ENCODE measurements around the gene PAX7. TPM values are rescaled to one million over a fixed set of nuclear protein-coding genes. Genes with fewer than 3 reads are reported as not detected.

The PAX7 gene
- total and polyA plus RNA-seq, 7 donors: 1.7 to 11.7 (median 3.3) TPM

DNA sequence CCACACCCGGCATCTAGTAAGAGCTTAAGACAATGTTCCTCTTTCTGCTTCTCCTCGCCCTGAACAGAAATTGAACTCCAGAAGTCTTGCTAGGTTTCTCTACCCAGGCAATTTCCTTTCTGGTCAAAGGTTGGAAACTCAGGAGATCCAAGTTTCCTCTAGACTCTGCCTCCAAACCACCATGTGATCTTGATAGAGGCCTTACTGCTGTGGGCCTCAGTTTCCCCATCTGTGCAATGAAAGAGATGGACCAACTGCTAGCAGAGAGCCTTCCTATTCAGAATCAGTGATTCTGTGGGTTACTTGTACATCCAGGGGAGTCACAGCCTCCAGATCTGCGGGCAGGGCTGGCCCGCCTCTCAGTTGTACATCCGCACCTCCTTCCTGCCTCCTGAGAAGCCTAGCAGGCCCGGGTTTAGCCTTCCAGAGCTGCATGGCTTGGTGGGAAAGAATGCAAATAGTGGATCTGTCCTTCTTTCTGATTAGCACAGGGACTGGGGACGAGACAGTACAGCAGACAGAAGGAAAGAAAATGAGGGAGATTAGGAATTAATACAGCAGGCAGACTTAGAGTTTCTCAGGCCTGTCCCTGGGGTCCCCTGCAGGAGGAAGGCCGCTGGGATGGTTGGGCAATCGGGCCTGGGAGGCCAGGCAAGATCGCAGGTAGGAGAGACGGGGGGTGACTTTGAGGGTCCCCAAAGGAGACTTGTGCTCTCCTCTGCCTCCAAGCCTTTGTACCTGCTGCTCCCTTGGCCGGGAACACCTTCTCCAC is 83.9 kb downstream of the PAX7 start:
- peaks cover 0 to 17% (median 7%) of the 10 kb centered on the region in 3 donors for H3K27me3 ChIP-seq (ENCODE audit: insufficient read depth in 3 of 3, low read length in 2 of 3)
- TF ChIP-seq, protein P1, sequence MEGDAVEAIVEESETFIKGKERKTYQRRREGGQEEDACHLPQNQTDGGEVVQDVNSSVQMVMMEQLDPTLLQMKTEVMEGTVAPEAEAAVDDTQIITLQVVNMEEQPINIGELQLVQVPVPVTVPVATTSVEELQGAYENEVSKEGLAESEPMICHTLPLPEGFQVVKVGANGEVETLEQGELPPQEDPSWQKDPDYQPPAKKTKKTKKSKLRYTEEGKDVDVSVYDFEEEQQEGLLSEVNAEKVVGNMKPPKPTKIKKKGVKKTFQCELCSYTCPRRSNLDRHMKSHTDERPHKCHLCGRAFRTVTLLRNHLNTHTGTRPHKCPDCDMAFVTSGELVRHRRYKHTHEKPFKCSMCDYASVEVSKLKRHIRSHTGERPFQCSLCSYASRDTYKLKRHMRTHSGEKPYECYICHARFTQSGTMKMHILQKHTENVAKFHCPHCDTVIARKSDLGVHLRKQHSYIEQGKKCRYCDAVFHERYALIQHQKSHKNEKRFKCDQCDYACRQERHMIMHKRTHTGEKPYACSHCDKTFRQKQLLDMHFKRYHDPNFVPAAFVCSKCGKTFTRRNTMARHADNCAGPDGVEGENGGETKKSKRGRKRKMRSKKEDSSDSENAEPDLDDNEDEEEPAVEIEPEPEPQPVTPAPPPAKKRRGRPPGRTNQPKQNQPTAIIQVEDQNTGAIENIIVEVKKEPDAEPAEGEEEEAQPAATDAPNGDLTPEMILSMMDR (IDR thresholded peaks at IDR 0.05): no peak
- H3K9me3 ChIP-seq: no peaks in the 10 kb centered on the region
- no peak overlapping the region for H3K4me3 ChIP-seq
- ATAC-seq: no peak
- WGBS, 3 donors: 81 to 82% (median 81%) methylated on average over 12 of the region's 12 CpGs
- intact Hi-C loops (cut with DNase I): no loop called here
- H3K36me3 ChIP-seq (ENCODE audit: insufficient read depth in 1 of 2, low read depth in 1 of 2): no peaks in the 10 kb centered on the region
- no peak overlapping the region for H3K27ac ChIP-seq
- H3K4me1 ChIP-seq: no peaks in the 10 kb centered on the region
- DNase-seq: no peak

- H3K36me3 ChIP-seq (ENCODE audit: insufficient read depth in 1 of 2, low read depth in 1 of 2): no peaks in the 10 kb centered on the region
- intact Hi-C loops (cut with DNase I): no loop called here
- H3K27ac ChIP-seq: no peak overlapping the region
- H3K4me1 ChIP-seq: no peaks in the 10 kb centered on the region
- peaks cover 0 to 33% (median 7%) of the 10 kb centered on the region in 3 donors for H3K27me3 ChIP-seq (ENCODE audit: insufficient read depth in 3 of 3, low read length in 2 of 3)
- H3K9me3 ChIP-seq: no peaks in the 10 kb centered on the region
- TF ChIP-seq, protein P1 (IDR thresholded peaks at IDR 0.05): no peak
- no peak for ATAC-seq
- no peak overlapping the region for H3K4me3 ChIP-seq
- 59 to 64% (median 60%) methylated on average over 14 to 15 of the region's 15 CpGs for WGBS, 3 donors
- DNase-seq: no peak
Measured at GRCh38 chr1:18716112-18716784, 85.6 kb downstream of the PAX7 start.

GRCh38 chr1:18716785-18717678 is 86.4 kb downstream of the PAX7 start:
- TF ChIP-seq, protein P1 (IDR thresholded peaks at IDR 0.05): no peak
- Histone ChIP-seq H3K27me3 (ENCODE audit: insufficient read depth in 3 of 3, low read length in 2 of 3) (peaks cover 0 to 35% (median 9%) of the 10 kb centered on the region in 3 donors), H3K4me1 (no peaks in the 10 kb centered on the region), H3K4me3 (no peak overlapping the region), H3K27ac (no peak overlapping the region), H3K9me3 (no peaks in the 10 kb centered on the region), H3K36me3 (ENCODE audit: insufficient read depth in 1 of 2, low read depth in 1 of 2) (no peaks in the 10 kb centered on the region)
- DNase-seq: no peak
- intact Hi-C loops (cut with DNase I): no loop called here
- ATAC-seq: no peak
- WGBS, 3 donors: 43 to 46% (median 46%) methylated on average over 57 to 72 of the region's 72 CpGs

GRCh38 chr1:18719786-18720451 is 89.3 kb downstream of the PAX7 start:
- TF ChIP-seq, protein P1 (IDR thresholded peaks at IDR 0.05): no peak
- Histone ChIP-seq H3K9me3 (no peaks in the 10 kb centered on the region), H3K27ac (no peak overlapping the region), H3K27me3 (ENCODE audit: insufficient read depth in 3 of 3, low read length in 2 of 3) (peaks cover 0 to 31% (median 12%) of the 10 kb centered on the region in 3 donors), H3K4me1 (no peaks in the 10 kb centered on the region), H3K36me3 (ENCODE audit: insufficient read depth in 1 of 2, low read depth in 1 of 2) (no peaks in the 10 kb centered on the region), H3K4me3 (no peak overlapping the region)
- intact Hi-C loops (cut with DNase I): no loop called here
- ATAC-seq (no peak), DNase-seq (no peak)
- WGBS, 3 donors: 53 to 67% (median 63%) methylated on average over 9 of the region's 9 CpGs

All from psoas muscle (tissue), 8 donors.